Measurements from ENCODE around the gene DYNC1H1.
"Not testable (repeated sequence)": the region's sequence is repeated elsewhere in the genome, so short reads cannot be mapped to it uniquely, and the experiment has no call there.

Gene DYNC1H1

DNA sequence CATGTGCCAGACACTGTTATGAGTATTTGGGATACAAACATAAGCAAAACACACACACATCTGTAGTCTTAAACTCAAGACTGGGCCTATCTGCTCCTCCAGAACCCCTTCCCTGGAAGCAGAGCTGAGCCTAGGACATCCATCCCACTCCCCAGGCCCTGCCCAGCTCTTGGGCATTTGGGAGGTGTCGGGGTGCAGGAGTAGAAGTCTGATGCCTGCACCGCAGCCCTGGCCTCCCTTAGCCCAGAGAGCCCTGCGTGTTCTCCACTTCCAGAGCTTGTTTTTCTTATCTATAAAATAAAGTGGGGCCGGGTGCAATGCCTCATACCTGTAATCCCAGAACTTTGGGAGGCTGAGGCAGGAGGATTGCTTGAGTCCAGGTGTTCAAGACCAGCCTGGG lies 110.8 kb downstream of the DYNC1H1 start:
- no peak for DNase-seq

GRCh38 chr14:102077382-102077709 lies 113.0 kb downstream of the DYNC1H1 start:
- DNase-seq = no peak

DNA sequence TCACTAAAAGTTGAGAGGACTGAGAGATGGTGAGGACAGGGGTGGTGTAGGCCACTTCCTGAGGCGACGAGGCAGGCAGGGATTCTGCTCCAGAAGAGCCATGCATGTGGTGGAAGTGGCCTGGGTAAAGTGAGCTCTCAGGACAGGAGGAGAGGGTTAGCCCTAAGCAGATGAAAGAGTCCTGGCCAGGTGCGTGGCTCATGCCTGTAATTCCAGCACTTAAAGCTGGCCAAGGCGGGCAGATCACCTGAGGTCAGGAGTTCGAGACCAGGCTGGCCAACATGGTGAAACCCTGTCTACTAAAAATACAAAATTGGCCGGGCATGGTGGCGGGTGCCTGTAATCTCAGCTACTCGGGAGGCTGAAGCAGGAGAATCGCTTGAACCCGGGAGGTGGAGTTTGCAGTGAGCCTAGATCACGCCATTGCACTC lies 114.0 kb downstream of the DYNC1H1 start:
- not testable (repeated sequence) for DNase-seq

GRCh38 chr14:102078831-102079699 lies 114.7 kb downstream of the DYNC1H1 start:
- DNase-seq = no peak

GRCh38 chr14:102079700-102079979 lies 115.3 kb downstream of the DYNC1H1 start:
- DNase-seq = no peak

DNA sequence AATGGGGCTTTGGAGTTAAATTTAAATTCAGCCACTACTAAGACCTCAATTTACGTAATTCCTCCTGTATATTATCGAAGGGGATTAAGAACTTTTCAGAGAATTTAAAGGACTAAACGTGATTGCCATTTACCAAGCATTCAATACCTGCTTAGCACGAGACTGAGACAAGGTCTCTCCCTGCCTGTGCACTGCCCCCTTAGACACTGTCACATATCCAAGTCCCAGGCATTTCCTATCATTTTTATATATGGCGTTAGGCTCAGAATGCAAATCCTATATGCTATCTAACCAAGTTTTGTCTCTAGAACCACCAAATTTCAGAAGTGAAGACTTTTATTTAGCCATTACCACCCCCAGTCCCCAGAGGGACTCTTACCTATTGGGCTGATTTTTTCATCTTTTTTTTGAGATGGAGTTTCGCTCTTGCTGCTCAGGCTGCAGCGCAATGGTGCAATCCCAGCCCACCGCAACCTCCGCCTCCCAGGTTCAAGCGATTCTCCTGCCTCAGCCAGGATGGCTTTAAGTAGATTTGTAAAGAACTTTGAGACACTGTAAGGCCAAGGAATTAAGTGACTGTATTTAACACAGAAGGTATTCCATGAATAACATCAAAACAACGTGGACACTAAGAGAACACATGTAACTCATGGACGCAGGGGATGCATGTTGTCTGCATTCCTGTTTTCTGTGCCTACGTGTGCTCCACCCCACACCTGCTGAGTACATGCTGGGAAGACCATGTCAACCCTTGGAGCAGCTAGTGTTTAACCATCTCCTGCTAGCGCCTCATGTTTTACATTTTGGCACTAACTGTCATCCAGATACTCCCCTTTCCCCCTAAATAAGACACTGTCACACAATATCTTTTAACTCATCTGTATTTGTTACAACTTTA lies 116.1 kb downstream of the DYNC1H1 start:
- no peak for DNase-seq

GRCh38 chr14:102081231-102082080 lies 117.1 kb downstream of the DYNC1H1 start:
- no peak for DNase-seq

DNA sequence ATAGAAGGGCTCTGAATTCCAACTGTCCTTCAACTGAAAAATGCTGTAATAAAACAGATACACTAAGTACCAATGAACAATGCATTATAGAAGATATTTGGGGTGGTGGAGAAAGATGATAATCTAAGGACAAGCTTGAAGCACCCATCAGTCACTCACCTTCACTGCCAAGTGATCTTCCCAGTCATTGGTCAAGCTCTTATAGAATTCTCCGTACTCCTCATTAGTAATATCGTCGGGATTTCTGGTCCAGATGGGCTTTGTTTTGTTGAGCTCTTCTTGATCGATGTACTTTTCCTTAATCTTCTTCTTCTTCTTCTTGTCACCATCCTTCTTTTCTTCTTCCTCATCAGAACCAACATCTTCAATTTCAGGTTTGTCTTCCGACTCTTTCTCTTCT lies 120.1 kb downstream of the DYNC1H1 start:
- DNase-seq = not testable (repeated sequence)

- no peak for DNase-seq
Measured at GRCh38 chr14:102084931-102085330, 120.6 kb downstream of the DYNC1H1 start.

GRCh38 chr14:102085488-102085887 lies 121.1 kb downstream of the DYNC1H1 start:
- DNase-seq = no peak

DNA sequence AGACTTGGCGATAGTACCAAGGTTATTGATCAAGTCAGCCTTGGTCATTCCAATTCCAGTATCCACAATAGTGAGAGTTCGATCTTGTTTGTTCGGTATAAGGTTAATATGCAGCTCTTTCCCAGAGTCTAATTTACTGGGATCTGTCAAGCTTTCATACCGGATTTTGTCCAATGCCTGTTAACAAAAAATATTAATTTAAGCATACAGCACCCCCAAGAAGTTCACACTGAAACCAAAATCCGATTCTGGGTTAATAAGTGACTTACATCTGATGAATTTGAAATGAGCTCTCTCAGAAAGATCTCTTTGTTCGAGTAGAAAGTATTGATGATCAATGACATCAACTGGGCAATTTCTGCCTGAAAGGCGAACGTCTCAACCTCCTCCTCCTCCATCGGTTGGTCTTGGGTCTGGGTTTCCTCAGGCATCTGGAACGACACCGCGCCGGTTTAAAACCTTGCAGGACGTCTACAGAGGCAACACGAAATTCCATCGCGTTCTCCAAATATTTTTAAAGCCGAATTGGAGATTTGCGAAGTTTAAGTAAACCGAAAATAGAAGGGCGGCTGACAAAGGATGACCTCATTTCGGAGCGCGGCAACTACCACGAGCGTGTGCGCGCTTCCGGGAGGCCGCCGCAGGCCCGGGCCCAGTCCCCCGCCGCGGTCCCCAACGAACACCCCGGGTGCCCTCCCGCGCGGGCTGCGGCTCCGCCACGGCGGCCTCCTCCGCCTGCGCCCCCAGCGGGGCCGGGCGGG lies 121.8 kb downstream of the DYNC1H1 start:
- DNase-seq = peak; percentile 38

- DNase-seq = no peak
Measured at GRCh38 chr14:102086709-102086971, 122.3 kb downstream of the DYNC1H1 start.

DNA sequence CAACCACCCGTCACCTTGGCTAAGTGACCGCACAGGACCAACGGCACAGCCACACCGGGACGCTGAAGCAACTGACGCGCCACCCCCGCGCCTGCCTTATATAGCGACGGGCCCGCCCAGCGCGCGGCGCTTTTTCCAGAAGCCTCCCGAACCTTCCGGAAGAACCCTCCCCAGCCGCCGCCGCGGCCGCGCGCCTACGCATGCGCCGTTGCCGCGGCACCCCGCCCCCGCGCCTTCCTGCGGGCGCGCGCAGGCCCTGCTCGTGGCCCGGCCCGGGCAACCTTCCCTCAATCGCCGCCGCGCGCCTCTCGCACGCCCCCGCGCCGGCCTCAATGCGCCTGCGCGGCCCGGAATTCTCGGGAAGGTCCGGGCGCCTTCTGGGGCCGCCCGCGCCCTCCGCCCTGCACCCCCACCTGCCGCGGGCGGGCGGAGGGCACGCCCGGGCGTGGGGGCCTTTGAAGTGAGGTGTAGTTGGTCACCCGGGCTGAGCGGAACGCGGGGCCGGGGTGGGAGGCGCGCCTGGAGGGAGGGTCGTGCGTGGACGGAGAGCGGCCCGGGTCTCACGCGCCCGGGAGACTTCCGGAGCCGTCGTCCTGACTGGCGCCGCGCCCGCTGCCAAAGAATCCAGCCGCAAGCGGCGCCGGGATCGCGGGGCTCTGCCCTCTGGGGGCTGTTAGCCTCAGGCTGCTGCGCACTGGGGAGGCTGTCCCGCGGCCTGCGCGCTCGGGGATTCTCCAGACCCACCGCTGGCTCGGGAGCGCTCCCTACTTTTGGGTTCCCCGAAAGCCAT lies 122.8 kb downstream of the DYNC1H1 start, which contains the start of gene HSP90AA1:
HSP90AA1 (minus strand) TSS at position 73 of the 790 bp plus-strand sequence. CDS start 666 bp downstream, outside the sequence.
- peak; percentile 84 for DNase-seq

DNA sequence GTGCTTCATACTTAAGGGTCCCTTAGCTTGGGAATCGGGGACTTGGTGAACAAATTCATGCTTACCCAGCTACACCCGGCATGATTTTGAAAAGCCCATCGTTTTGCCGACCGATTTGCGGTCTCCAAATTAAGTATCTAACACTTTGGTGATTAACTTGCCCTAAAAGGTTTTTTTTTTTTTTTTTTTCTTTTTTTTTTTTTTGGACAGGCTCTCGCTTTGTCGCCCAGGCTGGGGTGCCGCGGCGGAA lies 123.3 kb downstream of the DYNC1H1 start:
- no peak for DNase-seq

DNA sequence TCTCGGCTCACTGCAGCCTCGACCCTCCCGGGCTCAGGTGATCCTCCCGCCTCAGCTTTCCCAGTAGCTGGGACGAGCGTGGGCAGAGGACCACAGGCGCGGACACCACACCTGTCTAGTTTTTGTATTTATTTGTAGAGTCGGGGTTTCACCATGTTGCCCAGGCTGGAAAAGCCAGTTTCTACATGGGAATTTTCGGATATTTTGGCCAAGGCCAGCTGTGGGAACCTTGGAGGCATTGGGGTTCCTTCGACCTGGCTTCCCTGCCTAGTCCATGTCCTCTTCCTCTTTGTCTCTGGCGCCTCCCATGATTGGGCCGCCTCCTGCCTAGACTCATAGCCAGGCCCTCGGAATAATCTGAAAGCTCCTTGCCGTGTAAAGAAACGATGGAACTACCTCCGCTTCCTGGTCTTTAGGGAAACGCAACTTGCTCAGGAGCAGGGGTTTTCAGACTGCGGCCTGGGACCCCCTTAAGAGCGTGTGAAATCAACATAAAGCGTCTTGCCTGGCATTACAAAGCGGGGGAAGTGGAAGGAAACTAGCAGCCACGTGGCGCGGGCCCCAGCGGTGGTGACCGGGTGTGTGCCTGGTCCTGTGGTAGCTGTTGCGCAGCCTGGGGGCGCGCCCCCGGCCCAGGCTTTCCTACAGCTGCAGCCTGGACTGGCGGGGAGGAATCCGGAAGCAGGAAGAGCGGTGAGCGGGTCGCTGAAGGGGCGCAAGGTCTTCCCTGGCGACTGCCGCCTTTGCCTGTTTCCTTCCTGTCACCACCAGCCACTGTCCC lies 123.8 kb downstream of the DYNC1H1 start:
- DNase-seq = no peak

DNA sequence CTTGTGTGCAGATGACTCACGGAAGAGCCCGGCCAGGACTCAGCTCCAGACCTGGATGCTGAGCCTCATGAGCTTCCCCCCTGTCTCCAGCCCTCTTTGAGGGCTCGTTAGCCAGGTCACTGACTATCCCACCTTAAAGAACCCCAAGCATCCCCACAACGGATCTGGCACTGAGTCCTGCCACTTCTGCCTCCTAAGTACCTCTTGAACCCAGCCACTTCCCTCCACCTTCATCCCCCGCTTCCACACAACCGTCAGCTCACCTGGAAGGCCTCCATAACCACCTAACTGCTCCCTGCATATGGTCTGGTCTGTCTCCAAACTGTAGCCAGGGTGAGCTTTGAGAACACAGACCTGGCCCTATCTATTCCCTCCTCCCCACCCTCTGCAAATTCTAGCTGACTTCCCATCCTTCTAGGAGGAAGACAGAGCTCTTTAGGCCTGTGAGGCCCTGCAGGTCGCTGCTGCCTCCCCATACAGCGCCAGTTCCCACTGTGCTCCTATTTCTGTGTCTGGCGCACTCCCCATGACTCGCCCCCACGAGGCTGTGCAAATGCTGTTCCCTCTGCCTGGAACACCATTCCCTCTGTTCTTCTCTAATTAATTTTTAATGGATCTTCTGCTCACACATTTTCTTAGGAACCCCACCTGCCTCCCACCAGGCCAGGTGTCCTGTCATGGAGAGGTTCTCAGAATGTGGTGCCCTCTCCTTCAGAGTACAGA lies 125.4 kb downstream of the DYNC1H1 start:
- peak; percentile 26 for DNase-seq

DNA sequence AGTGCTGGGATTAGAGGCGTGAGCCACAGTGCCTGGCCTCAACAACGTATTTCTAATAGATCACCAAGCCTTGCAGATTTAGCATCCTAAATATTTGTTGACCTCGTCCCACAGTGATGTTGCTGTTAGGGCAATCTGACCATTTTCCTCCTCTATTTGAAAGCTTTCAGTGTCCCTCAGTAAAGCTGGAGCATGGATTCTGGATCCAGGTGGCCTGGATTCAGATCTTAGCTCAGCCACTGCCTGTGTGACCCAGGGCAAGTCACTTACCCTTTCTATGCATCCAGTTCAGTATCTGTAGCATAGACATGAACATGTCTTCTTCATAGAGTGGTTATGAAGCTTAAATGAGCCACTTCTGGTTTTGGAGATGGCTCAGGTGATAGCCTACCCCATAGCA lies 126.3 kb downstream of the DYNC1H1 start:
- no peak for DNase-seq

GRCh38 chr14:102092806-102093205 lies 128.4 kb downstream of the DYNC1H1 start:
- DNase-seq = no peak

GRCh38 chr14:102094101-102094500 lies 129.7 kb downstream of the DYNC1H1 start:
- DNase-seq = no peak

DNA sequence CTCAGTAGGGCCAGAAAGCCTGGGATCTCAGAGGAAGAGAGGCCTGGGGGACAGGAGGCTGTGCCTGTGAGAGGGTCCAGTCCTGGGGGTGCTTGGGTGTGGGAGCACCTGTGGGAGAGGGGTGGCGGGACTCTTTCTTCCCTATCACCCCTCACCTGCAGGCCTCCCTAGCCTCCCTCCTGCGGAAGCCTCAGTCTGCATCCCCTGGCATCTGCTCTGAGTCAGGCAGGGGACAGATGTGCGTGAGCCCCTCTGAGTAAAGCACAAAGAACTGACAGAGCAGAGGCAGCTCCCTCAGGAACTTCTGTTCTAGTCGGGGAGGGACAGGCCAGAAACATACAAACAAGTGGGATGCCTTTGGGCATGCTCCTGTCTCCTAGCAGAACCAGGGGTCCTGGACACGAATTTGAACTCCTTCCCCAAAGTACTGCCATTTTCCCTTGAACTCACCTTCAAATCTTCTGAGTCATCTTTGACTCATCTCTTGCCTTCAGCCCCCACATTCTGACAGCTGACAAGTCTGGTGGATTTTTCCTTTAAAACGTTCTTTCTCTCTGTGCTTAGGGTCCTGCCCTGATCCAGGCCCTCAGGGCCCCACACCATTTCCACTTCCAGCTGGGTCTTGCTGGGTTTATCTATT lies 131.0 kb downstream of the DYNC1H1 start:
- no peak for DNase-seq
